Measurements from ENCODE around the gene LAMTOR2.

Gene LAMTOR2

DNA sequence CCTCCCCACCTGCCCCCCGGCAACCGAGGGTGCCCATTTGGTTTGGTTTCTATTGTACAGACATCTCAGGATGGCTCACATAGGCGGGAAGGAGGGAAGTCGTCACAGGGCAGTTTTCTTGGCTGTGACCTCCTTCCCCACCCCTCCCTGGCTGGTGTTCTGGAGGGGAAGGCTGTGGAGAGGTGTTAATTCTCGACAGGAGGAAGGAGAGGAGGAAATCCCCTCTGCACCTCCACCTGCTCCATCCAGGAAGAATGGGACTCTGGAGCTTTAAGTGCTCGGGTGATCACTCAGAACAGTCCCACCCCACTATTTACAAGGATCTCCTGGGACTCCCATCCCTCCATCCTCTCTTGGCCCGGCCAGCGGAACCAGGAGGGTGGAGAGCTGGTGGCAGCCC, 20.1 kb downstream of the LAMTOR2 start:
- no peak for FAIRE-seq

DNA sequence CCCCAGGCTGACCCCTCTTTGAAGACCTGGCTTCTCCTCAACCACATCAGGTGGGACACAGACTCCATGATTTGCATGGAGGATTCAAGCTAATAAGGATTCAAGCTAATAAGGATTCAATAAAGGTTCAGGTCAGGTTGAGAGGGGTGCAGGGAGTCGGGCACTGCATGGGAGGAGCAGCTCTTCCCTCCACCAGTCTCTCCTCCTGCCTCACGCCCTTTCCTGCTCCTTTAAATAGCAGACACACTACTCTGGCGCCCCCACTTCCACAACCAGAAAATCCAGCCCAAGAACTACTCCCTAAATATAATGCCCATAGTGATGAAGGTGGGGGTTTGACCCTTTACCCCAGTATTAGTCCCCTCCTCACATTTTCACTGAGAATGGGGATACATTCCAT, 20.6 kb downstream of the LAMTOR2 start:
- DNase-seq (ENCODE audit: insufficient read length, low spot score) = no peak

More for the DNA sequence above, 20.1 kb downstream of the LAMTOR2 start:
- no peak for DNase-seq (ENCODE audit: insufficient read length, low spot score)

DNA sequence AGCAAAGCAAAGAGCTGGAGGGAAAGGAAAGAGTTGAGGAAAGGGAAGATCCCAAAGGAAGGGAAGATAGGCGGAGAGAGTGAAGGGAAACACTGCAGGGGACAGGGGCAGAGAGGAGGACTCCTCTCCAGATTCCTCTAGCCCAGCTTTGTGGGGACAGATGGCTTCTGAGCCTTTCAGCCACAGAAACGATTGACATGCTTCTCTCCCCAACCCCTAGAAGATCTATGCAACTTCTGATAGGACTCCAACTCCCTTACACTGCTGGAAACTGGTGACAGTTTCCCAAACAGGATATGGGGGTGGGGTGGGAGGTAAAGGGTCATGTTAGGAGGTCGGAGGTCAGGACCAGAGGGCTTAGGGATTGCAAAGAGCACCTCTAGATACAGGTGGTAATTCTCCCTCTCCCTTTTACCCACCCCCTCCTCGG, 21.2 kb downstream of the LAMTOR2 start:
- DNase-seq (ENCODE audit: insufficient read length, low spot score) (no peak), FAIRE-seq (no peak)

More for the DNA sequence above, 20.6 kb downstream of the LAMTOR2 start:
- no peak for FAIRE-seq

DNA sequence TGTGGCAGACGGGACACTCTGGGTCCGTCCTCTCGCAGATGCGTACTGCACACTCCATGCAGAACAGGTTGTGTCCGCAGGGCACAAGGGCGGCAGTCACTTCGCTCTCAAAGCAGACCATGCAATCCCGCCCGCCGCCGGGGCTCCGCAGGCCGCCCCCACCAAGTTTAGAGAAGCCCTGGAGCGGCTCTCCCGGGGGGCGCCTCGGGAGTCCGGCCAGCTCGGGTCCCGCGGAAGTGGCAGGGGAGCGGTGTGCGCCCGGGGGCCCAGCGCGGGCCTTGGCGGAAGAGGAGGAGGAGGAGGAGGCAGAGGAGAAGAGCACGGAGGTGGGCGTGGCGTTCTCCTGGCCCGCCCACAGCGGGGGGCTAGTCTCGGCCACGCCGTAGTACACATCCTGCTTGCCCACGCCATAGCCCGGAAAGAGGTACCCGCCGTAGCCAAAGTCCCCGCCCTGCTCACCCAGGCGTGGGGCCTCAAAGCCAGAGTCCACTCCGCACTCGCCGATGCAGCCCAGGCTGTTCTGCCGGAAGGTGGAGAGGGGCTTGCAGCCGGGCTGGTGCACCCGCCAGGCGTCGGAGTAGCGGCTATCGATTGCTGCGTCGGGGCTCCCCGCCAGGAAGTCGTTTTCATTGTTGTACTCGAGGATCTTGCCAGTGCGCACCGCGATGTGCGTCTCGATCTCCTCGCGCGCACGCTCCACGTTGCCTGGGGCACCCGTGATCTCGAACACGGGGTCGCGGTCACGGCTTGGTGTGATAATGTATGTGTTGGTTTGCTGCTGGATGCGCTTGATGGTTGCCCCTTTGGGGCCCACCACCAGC, 22.2 kb downstream of the LAMTOR2 start:
- FAIRE-seq = no peak
- DNase-seq (ENCODE audit: insufficient read length, low spot score) = no peak

DNA sequence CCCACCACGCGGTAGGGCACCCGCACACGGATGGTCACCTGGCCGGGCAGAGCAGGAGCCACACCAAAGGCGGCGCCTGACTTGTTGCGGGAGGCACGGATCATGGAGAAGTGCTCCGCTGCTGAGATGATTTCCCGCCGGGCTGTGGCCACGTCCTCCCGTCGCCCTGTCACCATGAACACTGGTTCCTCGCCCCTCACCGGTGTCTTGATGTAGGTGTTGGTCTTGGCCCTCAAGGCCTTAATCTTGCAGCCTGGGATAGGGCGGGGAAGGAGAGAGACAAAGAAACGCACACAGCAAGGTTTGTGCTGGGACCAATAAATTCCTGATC, 22.8 kb downstream of the LAMTOR2 start:
- FAIRE-seq (no peak), DNase-seq (ENCODE audit: insufficient read length, low spot score) (no peak)

DNA sequence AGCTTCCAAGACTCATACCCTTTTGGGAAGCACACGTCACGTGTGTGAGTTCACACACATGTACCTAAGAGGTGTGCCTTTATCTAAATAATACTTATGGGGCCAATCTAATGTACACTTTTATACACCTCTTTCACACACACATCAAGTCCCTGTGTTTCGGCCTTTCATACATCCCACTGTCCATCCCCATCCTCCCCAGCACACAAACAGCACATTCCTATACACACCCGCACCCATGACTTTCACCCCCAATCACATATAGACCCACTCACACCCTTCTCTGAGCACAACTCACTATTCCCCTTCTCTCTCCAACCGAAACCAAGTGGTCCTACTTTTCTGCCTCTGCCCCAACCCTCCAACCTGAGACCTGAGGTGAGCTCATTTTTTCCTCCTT, 24.1 kb downstream of the LAMTOR2 start:
- DNase-seq (ENCODE audit: insufficient read length, low spot score) (no peak), FAIRE-seq (no peak)

DNA sequence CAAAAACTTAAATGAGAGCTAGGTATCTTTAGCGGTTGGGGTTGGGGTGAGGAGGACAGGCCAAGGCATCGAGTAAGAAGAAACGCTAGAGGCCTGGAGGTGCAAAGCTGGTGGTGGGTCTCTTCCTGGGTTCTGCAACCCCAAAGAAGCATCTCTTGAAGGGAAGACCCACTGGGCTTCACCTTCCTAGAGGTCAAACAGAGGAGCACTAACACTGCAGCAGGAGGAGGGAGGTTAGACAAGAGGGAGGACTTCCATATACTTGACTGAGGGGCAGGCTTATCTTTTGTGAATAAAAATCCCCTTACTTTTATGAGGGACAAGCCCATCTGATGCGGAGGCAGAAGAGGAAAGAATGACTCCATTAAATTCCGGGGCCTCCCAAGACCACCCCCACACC, 25.2 kb downstream of the LAMTOR2 start:
- FAIRE-seq (no peak), DNase-seq (ENCODE audit: insufficient read length, low spot score) (no peak)

DNA sequence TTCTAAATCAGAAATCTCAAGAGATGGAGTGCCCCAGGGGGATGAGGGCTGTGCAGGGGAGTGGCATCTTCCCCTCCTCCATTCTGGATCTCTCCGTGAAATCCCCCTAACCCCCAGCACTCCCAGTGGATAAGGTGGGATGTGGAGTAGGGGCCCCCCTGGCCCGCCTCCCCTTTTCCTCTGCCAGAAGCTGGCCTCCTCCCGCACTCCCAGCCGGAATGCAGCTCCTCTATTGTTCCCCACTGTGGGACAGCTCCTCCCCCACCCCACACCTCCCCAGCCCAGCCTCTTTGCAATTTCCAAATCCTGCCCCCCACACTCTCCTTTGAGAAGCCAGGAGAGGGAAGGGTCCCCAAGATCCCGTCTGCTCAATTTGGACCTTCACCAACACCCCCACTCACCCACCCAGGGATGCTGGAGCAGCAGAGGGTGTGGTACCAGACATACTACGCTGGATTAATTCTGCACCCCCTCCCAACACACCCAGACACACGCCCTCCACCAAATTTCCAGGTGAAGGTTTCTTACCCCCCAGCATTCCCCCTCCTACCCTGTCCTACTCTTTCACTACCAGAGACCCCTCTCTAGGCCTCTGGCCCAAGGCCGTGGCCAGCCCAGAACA, 25.8 kb downstream of the LAMTOR2 start:
- DNase-seq (ENCODE audit: insufficient read length, low spot score) = no peak
- no peak for FAIRE-seq

DNA sequence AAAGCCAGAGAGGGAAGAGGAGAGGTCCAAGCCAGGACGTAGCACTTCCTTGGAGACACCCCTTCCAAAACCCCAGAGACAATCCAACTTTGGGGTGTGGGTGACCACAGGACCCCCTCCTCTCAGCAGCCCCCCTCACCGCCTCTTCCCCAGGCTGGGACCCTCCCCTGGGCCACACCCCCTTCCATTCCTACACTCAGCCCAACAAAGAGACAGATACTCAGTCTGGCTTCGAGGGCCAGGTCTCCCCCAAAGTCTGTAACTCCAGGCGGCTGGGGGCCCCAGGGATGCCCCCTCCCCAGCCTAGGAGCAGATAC, 26.2 kb downstream of the LAMTOR2 start:
- FAIRE-seq (no peak), DNase-seq (ENCODE audit: insufficient read length, low spot score) (no peak)

DNA sequence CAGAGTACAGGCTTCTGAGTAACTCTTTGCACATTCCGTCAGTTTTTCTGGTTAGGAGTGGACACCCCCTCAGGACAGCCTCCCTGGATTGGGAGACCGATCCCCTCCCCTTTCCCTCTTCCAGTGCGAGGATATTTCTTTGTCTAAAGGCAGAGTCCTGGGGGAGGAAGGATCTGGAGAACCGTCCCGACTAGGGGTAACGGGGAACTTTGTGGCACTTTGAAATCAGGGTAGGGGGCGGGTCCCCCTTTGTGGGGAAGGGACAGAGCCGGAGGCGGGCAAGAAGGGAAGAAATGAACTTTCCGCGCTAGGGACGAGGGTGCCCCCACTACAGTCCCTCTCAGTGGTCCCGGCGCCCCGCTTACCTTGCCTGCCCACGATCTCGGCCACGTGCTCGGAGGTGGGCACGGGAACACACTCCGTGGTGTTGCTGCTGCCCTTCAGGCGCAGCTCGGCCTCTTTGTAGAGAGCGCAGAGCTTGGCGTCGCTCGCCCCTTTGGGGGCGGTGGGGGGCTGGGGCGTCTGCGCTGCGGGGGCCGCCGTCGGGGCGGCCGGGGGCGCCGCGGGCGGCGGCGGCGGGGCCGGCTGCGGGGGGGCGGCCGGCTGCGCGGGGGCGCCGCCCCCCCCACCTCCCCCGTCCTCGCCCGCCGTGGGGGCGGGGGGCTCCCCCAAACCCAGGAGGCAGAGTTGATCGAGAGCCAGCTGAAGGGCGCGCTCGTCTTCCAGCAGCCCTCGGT, 26.8 kb downstream of the LAMTOR2 start:
- DNase-seq (ENCODE audit: insufficient read length, low spot score) (no peak), FAIRE-seq (no peak)

DNA sequence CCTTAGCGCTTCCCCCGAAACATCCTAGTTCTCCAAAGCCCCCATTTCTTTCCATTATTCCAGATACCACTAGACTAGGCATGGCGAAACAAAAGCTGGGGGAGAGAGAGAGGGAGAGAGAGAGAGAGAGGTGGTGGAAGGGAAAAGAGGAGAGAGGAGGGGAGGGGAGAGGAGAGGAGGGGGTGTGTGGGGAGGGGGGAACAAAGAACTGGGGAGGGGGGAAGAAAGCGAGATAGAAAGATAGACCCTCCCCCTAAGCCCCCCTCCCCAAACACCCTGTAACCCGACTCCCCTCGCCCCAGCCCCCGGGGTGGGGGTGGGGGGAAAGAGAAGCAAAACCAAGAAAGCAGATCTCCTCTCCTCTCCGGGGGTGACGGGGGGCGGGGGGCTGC, 27.3 kb downstream of the LAMTOR2 start:
- no peak for DNase-seq (ENCODE audit: insufficient read length, low spot score)

DNA sequence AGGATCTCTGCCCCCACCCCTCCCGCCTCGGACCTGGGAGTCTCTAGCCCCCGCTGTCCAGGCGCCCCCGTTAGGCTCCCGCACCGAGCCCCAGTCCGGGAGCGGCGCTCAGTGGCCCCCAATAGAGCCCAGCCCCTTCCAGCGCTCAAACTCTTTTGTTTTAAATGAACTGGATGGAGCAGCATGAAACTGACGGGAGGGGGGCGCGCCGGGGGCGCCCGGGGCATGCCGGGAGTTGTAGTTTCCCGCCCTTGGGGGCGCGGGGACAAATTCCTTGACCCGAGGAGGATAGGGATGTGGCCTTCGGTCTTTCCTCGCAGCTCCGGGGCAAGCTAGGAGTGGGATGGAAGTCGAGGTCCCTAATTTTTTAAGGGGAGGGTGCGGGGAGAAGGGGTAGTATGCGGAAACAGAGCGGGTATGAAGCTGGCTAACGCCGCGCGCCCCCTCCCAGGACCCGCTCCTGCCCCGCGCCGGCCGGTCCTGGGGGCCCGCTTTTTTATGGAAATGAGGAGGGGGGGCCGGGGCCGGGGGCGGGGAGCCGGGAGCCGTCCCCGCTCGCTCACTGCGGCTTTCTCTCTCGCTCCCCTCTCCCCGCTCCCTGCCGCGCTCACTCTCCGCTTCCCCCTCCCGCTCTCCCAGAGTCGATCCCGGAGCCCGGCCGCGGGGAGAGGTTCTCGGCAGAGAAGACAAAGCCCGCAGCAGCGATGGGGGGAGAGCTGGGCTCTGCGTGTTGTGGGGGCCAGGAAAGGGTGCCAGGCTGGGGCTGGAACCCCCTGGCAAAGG, 27.9 kb downstream of the LAMTOR2 start, which contains the start of gene MEX3A:
MEX3A (minus strand) TSS at position 157 of the 783 bp plus-strand sequence. CDS start 467 bp downstream, outside the sequence.
- FAIRE-seq (peak; percentile 70), DNase-seq (ENCODE audit: insufficient read length, low spot score) (peak; percentile 90)

More for the DNA sequence above, 27.3 kb downstream of the LAMTOR2 start:
- FAIRE-seq = no peak

DNA sequence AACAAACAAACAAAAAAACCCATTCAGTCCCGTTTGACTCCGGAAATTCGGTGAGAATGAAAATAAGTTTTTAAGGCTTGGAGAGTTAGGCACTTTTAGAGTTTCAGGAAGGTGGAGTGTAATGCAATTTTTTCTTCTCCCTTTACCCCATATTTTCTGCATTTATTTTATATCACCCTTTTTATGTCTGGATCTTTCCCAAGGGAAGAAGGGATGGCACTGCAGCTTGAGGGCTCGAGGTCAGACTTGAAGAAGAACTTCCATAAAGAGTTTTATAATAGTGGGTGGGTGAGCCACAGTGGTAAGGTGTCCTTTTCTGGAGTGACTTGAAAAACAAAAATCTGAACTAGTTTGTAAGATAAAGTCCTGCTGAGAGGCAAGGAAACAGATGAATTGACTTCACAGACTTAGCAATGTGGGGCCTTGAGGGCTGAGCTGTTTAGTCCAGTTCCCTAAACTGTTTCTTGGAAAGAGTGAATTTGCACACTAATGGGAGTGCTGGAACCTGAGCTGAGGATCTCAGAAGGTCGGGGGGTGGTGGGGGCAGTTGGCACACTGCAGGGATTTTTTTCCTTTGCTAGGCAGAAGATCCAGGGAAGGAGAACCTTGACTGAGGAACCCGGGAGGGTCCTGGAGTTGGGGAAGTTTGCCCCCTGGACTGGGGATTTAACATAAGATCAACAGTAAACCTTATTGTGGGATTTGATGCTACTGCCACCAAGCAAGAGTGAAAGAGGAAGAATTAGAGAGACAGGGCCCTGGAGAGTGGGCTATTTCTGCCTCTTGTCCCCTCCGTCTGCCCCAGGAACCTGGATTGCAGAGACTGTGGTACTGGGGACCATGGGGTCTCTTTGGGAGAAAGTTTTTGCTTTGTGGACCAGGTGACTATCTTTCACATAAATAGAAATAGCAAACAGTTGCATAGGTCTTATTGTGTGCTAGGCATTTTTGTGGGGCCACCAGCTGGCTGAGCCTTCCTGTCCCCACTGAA, 29.5 kb downstream of the LAMTOR2 start:
- FAIRE-seq (no peak), DNase-seq (ENCODE audit: insufficient read length, low spot score) (no peak)

DNA sequence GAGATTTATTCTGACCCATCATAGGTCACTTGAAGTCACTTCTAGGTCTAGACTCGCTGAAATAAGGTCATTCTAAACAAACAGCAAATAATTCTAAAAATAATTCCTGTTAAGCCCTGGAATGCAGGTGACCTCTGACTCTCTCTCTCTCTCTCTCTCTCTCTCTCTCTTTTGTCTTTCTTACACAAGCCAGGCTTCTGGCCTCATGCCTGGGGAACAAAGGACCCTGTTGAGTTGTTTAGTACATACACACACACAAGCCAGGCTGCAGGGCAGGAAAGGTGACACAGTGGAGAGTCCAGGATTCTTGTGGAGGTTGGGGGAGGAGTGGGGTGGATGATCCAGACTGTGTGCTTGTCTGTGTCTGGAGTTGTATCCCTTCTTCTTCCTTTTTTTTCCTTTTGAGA, 31.7 kb downstream of the LAMTOR2 start:
- DNase-seq (ENCODE audit: insufficient read length, low spot score) = no peak
- no peak for FAIRE-seq

DNA sequence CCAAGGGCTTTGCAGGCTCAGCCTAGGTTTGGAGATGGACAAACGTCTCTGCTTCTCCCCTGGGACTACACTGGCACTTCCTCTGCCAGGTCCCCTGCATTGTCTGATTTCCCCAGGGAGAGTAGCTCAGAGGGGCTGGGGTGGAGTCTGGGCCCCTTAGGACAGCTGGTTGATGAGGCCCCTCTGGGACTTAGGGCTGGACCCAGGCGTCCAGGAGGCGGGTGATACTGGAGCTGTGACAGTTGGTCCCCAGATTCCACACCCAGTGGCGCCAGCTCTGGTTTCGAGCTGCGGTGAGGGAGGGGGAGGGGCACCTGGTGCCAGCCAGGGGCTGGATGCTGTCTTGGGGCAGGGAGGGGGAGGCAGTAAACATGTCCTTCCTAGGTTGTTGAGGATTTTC, 35.1 kb downstream of the LAMTOR2 start:
- DNase-seq (ENCODE audit: insufficient read length, low spot score) = no peak
- no peak for FAIRE-seq

DNA sequence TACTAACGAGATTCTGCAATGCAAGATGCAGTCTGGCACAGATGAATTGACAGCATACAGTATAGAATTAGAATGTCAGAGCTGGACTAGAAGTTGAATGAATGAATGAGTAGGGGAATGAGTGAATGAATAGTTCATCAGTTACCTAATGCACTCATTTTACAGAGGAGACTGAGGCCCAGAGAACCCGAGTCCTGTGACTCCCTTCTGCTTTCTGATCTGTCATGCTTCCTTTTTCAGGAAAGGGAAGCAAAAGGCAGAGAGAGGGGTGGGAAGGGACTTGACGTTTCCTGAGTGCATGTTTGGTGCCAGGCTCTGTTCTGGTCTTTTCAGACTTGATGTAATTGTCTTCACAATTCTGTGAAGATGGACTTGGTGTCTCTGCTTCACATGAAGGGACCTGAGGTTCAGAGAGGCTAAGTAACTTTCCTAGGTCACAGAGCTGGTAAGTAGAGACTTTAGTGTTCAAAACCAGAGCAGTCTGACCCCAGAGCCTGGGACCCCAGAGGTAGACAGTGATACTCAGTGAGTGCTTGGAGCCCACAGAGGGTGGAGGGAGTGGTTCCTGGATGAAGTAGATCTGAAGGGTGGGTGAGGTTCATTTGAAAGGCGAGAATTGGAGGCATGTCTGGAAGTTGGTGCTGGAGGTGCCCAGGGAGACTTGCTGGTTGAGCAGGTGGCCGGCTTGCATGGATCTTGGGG, 35.7 kb downstream of the LAMTOR2 start:
- no peak for FAIRE-seq

DNA sequence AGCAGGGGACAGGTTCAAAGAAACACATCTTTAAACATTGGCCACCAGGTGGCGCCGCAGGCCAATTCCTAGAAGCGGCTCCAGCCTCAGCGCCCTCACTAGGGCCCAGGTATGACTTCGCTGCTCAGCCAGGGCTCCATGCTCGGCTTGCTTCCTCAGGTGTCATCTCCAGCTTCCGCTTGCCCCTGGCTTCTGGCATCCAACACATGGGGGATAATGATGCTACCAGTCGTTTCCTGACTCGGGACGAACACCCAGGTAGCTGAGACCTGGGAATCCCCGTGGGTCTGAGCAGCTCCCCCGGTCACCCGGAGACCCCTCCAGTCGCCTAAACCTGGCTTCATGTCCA, 36.2 kb downstream of the LAMTOR2 start:
- peak; percentile 91 for FAIRE-seq

More for the DNA sequence above, 35.7 kb downstream of the LAMTOR2 start:
- no peak for DNase-seq (ENCODE audit: insufficient read length, low spot score)

DNA sequence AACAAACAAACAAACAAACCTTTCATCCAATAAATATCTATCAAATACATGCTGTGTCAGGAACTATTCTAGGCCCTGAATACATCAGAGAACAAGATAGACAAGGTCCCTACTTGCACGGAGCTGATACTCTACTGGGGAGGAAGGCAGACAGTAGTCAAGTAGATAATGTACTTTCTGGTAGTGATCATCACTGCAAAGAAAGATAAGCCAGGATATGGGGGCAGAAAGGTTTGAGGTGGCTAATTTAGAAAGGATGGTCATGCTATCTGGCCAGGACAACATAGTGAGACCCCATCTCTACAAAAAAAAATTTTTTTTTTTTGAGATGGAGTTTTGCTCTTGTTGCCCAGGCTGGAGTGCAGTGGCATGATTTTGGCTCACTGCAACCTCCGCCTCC, 37.0 kb downstream of the LAMTOR2 start:
- DNase-seq (ENCODE audit: insufficient read length, low spot score) (no peak), FAIRE-seq (no peak)

More for the DNA sequence above, 36.2 kb downstream of the LAMTOR2 start:
- peak; percentile 78 for DNase-seq (ENCODE audit: insufficient read length, low spot score)

DNA sequence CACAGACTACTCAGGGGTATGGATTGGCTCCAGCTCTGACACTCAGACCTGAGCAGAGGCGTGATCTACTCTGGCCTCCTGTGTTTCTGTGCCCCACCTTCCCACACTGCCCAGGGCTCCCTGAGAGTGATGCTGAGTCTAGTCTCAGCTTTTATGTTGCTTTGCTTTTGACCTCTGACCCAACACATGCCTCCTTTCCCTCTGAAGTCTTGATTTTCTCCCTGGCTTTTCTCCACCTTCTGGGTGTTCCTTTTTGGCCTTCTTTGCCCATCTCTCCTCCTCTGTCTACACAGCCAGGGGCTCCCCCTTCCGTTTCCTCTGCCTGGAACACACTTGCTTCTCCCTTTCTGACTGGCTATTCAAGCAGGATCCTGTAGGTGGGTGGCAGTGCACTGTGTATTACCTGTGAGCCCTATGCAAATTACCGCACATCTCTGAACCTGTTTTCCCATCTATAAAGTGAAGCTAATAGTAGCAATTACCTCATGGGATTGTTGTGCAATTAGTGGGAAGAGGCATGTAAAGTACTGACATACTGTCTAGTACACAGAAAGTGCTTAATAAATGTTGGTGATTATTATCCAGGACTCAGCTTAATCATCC, 41.4 kb downstream of the LAMTOR2 start:
- FAIRE-seq (no peak), DNase-seq (ENCODE audit: insufficient read length, low spot score) (no peak)
